ENCODE data around the gene MSL3B.

MSL3B gene

DNA sequence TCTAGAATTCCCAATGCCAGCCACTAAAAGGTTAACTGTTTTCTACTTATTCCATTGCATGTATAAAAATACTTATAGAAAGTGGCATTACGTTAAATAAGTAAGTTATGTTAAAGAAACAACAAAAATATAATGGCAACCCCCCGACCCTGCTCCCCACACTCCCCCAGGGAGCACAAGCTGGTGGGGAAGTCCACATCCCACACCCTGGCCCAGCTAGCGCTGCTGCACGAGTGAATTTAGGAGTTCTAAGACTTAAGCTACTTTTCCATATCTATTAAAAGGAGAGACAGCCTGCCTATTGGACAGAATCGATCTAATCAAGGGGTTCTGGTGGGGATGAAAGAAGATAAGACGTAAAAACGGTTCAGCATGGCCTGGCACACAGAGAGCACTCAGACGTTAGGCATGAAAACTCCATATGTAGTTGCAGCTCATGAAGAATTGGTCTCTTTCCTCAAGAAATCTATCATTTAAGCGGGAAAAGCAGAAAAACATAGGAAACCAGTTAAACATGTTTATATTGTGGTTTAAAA is 30.4 kb downstream of the MSL3B start:
- Histone ChIP-seq H3K4me2 (ENCODE audit: low read length) (no peak overlapping the region), H3K9me3 (ENCODE audit: control insufficient read depth, low read length) (no peaks in the 10 kb centered on the region), H3K27me3 (ENCODE audit: control insufficient read depth, insufficient read depth, low read length) (no peaks in the 10 kb centered on the region), H3K4me3 (ENCODE audit: low read depth, low read length) (no peak overlapping the region), H3K36me3 (ENCODE audit: control insufficient read depth, insufficient read depth, low read length) (no peaks in the 10 kb centered on the region), H2AFZ (no peak overlapping the region), H3K27ac (no peak overlapping the region), H3K4me1 (no peaks in the 10 kb centered on the region), H3K9ac (no peak overlapping the region), H3K79me2 (no peaks in the 10 kb centered on the region)
- TF ChIP-seq, protein P1, sequence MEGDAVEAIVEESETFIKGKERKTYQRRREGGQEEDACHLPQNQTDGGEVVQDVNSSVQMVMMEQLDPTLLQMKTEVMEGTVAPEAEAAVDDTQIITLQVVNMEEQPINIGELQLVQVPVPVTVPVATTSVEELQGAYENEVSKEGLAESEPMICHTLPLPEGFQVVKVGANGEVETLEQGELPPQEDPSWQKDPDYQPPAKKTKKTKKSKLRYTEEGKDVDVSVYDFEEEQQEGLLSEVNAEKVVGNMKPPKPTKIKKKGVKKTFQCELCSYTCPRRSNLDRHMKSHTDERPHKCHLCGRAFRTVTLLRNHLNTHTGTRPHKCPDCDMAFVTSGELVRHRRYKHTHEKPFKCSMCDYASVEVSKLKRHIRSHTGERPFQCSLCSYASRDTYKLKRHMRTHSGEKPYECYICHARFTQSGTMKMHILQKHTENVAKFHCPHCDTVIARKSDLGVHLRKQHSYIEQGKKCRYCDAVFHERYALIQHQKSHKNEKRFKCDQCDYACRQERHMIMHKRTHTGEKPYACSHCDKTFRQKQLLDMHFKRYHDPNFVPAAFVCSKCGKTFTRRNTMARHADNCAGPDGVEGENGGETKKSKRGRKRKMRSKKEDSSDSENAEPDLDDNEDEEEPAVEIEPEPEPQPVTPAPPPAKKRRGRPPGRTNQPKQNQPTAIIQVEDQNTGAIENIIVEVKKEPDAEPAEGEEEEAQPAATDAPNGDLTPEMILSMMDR (IDR thresholded peaks at IDR 0.05), result no peak

DNA sequence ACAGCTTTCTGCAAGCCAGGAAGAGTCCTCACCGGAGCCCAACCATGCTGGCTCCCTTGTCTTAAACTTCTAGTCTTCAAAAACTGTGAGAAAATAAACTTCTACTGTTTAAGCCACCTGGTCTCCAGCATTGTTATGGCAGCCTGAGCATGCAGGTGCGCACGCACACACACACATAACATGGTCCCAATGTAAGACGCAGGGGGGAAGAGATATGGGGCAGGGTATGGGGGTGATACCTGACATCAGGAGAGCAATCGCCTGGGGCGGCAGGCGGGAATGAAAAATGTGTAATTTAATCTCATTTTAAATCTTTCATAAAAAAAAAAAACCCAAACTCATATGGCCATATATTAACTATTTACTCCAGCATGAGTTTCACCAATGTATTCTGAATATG is 31.8 kb downstream of the MSL3B start:
- H3K79me2 ChIP-seq, result no peaks in the 10 kb centered on the region
- TF ChIP-seq, protein P1 (IDR thresholded peaks at IDR 0.05), result no peak
- no peaks in the 10 kb centered on the region for H3K4me1 ChIP-seq
- no peaks in the 10 kb centered on the region for H3K27me3 ChIP-seq (ENCODE audit: control insufficient read depth, insufficient read depth, low read length)
- no peak overlapping the region for H3K27ac ChIP-seq
- no peaks in the 10 kb centered on the region for H3K36me3 ChIP-seq (ENCODE audit: control insufficient read depth, insufficient read depth, low read length)
- H3K9ac ChIP-seq, result no peak overlapping the region
- no peak overlapping the region for H3K4me3 ChIP-seq (ENCODE audit: low read depth, low read length)
- H3K9me3 ChIP-seq (ENCODE audit: control insufficient read depth, low read length), result no peaks in the 10 kb centered on the region
- H3K4me2 ChIP-seq (ENCODE audit: low read length), result no peak overlapping the region
- no peak overlapping the region for H2AFZ ChIP-seq

DNA sequence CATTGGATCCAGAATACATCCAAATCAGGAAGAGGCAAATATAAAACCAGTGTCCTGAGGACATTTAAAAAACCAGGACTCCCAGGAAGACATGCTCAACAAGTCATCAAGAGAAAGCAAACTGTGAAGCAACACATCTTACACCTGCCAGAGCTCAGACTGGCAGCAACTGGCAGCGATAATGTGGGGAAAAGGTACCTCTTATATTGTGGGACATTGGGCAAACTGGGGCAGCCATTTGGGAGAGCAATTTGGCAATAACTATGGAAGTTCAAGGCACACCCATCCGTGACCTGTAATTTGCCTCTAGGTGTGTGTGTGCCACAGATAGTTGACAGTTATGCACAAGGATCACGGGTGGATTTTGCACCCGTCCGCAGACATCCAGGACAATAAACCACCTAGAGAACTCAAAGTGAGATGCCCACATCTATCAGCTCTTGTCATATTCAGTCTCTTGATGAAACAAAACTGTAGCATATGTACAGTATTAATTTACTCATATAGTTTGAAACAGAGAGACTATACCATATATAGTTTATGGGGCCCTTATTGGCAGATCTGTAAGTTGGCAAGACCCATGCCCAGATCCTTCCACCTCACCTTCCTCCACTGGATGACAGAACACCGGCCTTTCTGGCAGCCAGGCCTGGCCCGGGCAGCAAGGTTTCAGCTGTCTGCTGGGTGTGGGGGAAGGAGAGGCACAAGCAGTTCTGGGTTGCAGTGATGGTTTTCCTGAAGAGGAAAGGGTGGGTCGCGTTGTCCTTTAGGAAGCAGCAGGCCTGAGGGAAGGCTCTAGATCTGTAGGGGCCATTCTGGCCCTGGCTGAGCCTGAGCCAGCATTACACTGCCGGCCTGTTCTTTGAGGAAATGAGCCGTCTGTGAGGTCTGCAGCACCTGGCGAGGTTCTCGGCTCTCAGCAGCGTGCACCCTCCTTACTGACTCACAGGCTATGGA is 32.7 kb downstream of the MSL3B start:
- Histone ChIP-seq H3K4me1 (no peaks in the 10 kb centered on the region), H3K27ac (no peak overlapping the region), H3K4me3 (ENCODE audit: low read depth, low read length) (no peak overlapping the region), H3K9ac (no peak overlapping the region), H3K79me2 (no peaks in the 10 kb centered on the region), H2AFZ (no peak overlapping the region), H3K9me3 (ENCODE audit: control insufficient read depth, low read length) (no peaks in the 10 kb centered on the region), H3K4me2 (ENCODE audit: low read length) (no peak overlapping the region), H3K36me3 (ENCODE audit: control insufficient read depth, insufficient read depth, low read length) (no peaks in the 10 kb centered on the region), H3K27me3 (ENCODE audit: control insufficient read depth, insufficient read depth, low read length) (no peaks in the 10 kb centered on the region)
- TF ChIP-seq, protein P1 (IDR thresholded peaks at IDR 0.05), result no peak

DNA sequence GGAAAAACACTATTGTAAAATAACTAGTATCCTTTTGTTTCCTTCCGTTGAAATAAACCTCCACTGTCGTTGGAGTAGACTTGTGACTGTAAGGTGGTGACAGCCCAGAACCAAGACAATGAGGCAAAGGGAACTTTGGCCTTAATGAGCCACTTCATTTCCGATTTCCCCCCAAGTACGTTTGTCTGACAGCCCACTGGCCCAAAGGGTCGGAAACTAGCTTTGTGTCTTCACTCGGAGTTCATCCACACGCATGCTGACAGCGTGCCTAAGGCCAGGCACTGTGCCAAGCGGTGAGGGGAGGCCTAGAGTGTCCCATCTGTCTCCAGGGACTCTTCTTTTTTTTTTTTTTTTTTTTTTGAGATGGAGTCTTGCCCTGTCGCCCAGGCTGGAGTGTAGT is 34.8 kb downstream of the MSL3B start:
- Histone ChIP-seq H3K27ac (no peak overlapping the region), H3K27me3 (ENCODE audit: control insufficient read depth, insufficient read depth, low read length) (no peaks in the 10 kb centered on the region), H3K4me2 (ENCODE audit: low read length) (no peak overlapping the region), H3K9me3 (ENCODE audit: control insufficient read depth, low read length) (no peaks in the 10 kb centered on the region), H3K4me1 (no peaks in the 10 kb centered on the region), H2AFZ (no peak overlapping the region), H3K9ac (no peak overlapping the region), H3K36me3 (ENCODE audit: control insufficient read depth, insufficient read depth, low read length) (no peaks in the 10 kb centered on the region), H3K79me2 (no peaks in the 10 kb centered on the region), H3K4me3 (ENCODE audit: low read depth, low read length) (no peak overlapping the region)
- TF ChIP-seq, protein P1 (IDR thresholded peaks at IDR 0.05), result no peak

Measured in parathyroid adenoma (tissue), 2 donors.